Effector memory CD4-positive, alpha-beta T cell (primary cell): Measurements from ENCODE around the gene TTLL4.
"Not testable (repeated sequence)": the region's sequence is repeated elsewhere in the genome, so short reads cannot be mapped to it uniquely, and the experiment has no call there.

ENCODE experiments used
- DNase-seq, 3 donors: peaks; one replicate each; pipeline ENCODE4 v3.0.0-alpha.2; 2020
- H3K27ac ChIP-seq: 2 replicates; pipeline ENCODE4 v1.7.0; 2013; ENCODE audit warnings: mild to moderate bottlenecking, low read length, moderate library complexity; ENCODE audit not compliant: insufficient read depth, poor library complexity, severe bottlenecking
- H3K27me3 ChIP-seq: replicated peaks from 2 replicates; pipeline ENCODE4 v1.7.0; 2013; ENCODE audit warnings: mild to moderate bottlenecking, low read length; ENCODE audit not compliant: insufficient read depth, control insufficient read depth, poor library complexity, severe bottlenecking
- H3K36me3 ChIP-seq: 2 replicates; pipeline ENCODE4 v1.7.0; 2013; ENCODE audit warnings: mild to moderate bottlenecking, low read length, moderate library complexity; ENCODE audit not compliant: control insufficient read depth, insufficient read depth
- H3K4me1 ChIP-seq: 2 replicates; pipeline ENCODE4 v1.7.0; 2013; ENCODE audit warnings: low read length, mild to moderate bottlenecking; ENCODE audit not compliant: control insufficient read depth, insufficient read depth, poor library complexity, severe bottlenecking
- H3K4me3 ChIP-seq: 2 replicates; pipeline ENCODE4 v1.7.0; 2013; ENCODE audit warnings: low read length, low read depth, mild to moderate bottlenecking; ENCODE audit not compliant: insufficient read depth, poor library complexity, severe bottlenecking
- H3K9me3 ChIP-seq: 2 replicates; pipeline ENCODE4 v1.7.0; 2013; ENCODE audit warnings: mild to moderate bottlenecking, low read length, moderate library complexity; ENCODE audit not compliant: control insufficient read depth

The TTLL4 gene

GRCh38 chr2:218755567-218756404, 45.2 kb downstream of the TTLL4 start:
- Histone ChIP-seq H3K36me3 (peaks cover 32% of the 10 kb centered on the region), H3K27ac (no peak overlapping the region), H3K9me3 (no peaks in the 10 kb centered on the region), H3K27me3 (no peaks in the 10 kb centered on the region), H3K4me1 (no peaks in the 10 kb centered on the region), H3K4me3 (no peak overlapping the region)
- no peak for DNase-seq

- Histone ChIP-seq H3K4me1 (no peaks in the 10 kb centered on the region), H3K36me3 (peaks cover 30% of the 10 kb centered on the region), H3K27me3 (no peaks in the 10 kb centered on the region), H3K4me3 (no peak overlapping the region), H3K27ac (no peak overlapping the region), H3K9me3 (no peaks in the 10 kb centered on the region)
- DNase-seq, result no peak
These were observed 46.2 kb downstream of the TTLL4 start for GRCh38 chr2:218756599-218757377.

GRCh38 chr2:218761795-218762194, 51.2 kb downstream of the TTLL4 start:
- Histone ChIP-seq H3K9me3 (no peaks in the 10 kb centered on the region), H3K27ac (no peak overlapping the region), H3K4me3 (no peak overlapping the region), H3K4me1 (no peaks in the 10 kb centered on the region), H3K36me3 (no peaks in the 10 kb centered on the region), H3K27me3 (no peaks in the 10 kb centered on the region)
- no peak for DNase-seq

GRCh38 chr2:218772759-218773158, 62.1 kb downstream of the TTLL4 start:
- H3K27me3 ChIP-seq, DNase-seq, H3K27ac ChIP-seq, H3K9me3 ChIP-seq, H3K4me1 ChIP-seq, H3K4me3 ChIP-seq, H3K36me3 ChIP-seq: not testable (repeated sequence)

- no peaks in the 10 kb centered on the region for H3K9me3 ChIP-seq
- DNase-seq, result no peak
- no peaks in the 10 kb centered on the region for H3K36me3 ChIP-seq
- H3K27ac ChIP-seq, result no peak overlapping the region
- H3K4me3 ChIP-seq, result no peak overlapping the region
- no peaks in the 10 kb centered on the region for H3K27me3 ChIP-seq
- no peaks in the 10 kb centered on the region for H3K4me1 ChIP-seq
These were observed 63.2 kb downstream of the TTLL4 start for GRCh38 chr2:218773881-218774280.

- no peak overlapping the region for H3K4me3 ChIP-seq
- H3K9me3 ChIP-seq, result no peaks in the 10 kb centered on the region
- H3K27ac ChIP-seq, result no peak overlapping the region
- peaks cover 2% of the 10 kb centered on the region for H3K27me3 ChIP-seq
- H3K36me3 ChIP-seq, result no peaks in the 10 kb centered on the region
- no peak for DNase-seq
- peaks cover 1% of the 10 kb centered on the region for H3K4me1 ChIP-seq
These were observed 65.9 kb downstream of the TTLL4 start for GRCh38 chr2:218776488-218776887.

- Histone ChIP-seq H3K4me3 (no peak overlapping the region), H3K9me3 (no peaks in the 10 kb centered on the region), H3K36me3 (no peaks in the 10 kb centered on the region), H3K27me3 (peaks cover 6% of the 10 kb centered on the region), H3K4me1 (peaks cover 9% of the 10 kb centered on the region), H3K27ac (no peak overlapping the region)
- DNase-seq, result no peak
These were observed 66.8 kb downstream of the TTLL4 start for GRCh38 chr2:218777276-218777990.

GRCh38 chr2:218780046-218780445, 69.4 kb downstream of the TTLL4 start:
- peaks cover 9% of the 10 kb centered on the region for H3K4me1 ChIP-seq
- no peaks in the 10 kb centered on the region for H3K9me3 ChIP-seq
- no peak overlapping the region for H3K4me3 ChIP-seq
- no peak for DNase-seq
- H3K27ac ChIP-seq, result no peak overlapping the region
- no peaks in the 10 kb centered on the region for H3K36me3 ChIP-seq
- peaks cover 6% of the 10 kb centered on the region for H3K27me3 ChIP-seq

- Histone ChIP-seq H3K9me3 (no peaks in the 10 kb centered on the region), H3K27me3 (peaks cover 6% of the 10 kb centered on the region), H3K27ac (no peak overlapping the region), H3K4me1 (peaks cover 9% of the 10 kb centered on the region), H3K36me3 (no peaks in the 10 kb centered on the region), H3K4me3 (peak overlapping the region; percentile 12)
- DNase-seq, result no peak
These were observed 70.4 kb downstream of the TTLL4 start for GRCh38 chr2:218780851-218781690.
